Testis (tissue), 2 donors: Measurements from ENCODE around the gene C1orf87.

Experiments used
- POLR2A ChIP-seq: fragments of 450-650 bp; IDR thresholded peaks from one replicate; pipeline ENCODE4 v1.6.1; 2017; ENCODE audit warnings: antibody characterized with exemption, mild to moderate bottlenecking, moderate library complexity
- TF ChIP-seq, protein P1 (sequence below), 3 experiments: fragments of 450-650 bp in 2 of 3; fragments of 200-600 bp in 1 of 3; sonication (generic) in 1 of 3; IDR thresholded peaks; one replicate each; pipeline ENCODE4 v1.5.1; 2016 to 2019; ENCODE audit warnings: antibody characterized with exemption in 3 of 3, mild to moderate bottlenecking in 2 of 3, moderate library complexity in 1 of 3

DNA sequence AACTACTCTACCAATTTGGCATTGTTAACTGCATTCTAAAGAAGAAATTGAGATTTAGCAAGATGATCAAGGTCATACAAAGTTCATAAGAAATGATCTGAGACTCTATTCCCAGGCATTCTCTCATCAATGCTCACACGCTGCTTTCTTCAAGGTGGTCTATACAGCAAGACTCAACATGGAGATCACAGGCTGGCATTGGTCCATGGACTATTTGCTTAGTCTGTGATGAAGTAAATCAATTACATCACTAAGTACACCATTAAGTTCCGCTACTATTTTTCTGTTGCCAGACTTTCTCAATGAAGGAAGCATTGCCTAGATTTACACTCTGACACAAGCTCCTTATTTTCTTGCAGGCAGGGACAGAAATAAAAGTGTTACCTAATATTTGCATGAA lies 95.1 kb downstream of the C1orf87 start:
- TF ChIP-seq, protein P1, sequence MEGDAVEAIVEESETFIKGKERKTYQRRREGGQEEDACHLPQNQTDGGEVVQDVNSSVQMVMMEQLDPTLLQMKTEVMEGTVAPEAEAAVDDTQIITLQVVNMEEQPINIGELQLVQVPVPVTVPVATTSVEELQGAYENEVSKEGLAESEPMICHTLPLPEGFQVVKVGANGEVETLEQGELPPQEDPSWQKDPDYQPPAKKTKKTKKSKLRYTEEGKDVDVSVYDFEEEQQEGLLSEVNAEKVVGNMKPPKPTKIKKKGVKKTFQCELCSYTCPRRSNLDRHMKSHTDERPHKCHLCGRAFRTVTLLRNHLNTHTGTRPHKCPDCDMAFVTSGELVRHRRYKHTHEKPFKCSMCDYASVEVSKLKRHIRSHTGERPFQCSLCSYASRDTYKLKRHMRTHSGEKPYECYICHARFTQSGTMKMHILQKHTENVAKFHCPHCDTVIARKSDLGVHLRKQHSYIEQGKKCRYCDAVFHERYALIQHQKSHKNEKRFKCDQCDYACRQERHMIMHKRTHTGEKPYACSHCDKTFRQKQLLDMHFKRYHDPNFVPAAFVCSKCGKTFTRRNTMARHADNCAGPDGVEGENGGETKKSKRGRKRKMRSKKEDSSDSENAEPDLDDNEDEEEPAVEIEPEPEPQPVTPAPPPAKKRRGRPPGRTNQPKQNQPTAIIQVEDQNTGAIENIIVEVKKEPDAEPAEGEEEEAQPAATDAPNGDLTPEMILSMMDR (IDR thresholded peaks at IDR 0.05), result no peak
- TF ChIP-seq POLR2A, result no peak
